ENCODE results near the gene DVL1. TPM values are rescaled to one million over a fixed set of nuclear protein-coding genes. Genes with fewer than 3 reads are reported as not detected.
"Not testable (repeated sequence)": the region's sequence is repeated elsewhere in the genome, so short reads cannot be mapped to it uniquely, and the experiment has no call there.

Gene DVL1
- polyA plus RNA-seq, 1 donor: 45.4 TPM

DNA sequence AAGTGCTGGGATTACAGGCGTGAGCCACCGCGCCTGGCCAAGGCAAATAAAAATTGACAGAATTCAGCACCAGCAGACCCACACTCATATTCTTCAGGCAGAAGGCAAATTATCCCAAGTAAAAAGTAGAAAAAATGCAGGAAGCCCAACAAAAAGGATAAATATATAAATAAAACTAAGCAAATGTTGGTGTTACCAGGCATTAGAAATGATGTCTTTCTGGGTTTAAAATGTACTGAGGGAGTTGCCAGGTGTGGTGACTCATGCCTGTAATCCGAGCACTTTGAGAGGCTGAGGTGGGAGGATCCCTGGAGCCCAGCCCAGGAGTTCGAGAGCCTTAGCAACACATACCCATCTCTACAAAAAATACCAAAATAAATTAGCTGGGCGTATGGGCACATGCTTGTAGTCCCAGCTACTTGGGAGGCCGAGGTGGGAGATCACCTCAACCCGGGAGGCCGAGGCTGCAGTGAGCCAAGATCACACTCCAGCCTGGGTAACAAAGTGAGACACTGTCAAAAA, 31.0 kb downstream of the DVL1 start:
- Histone ChIP-seq H3K4me1 (ENCODE audit: control insufficient read depth, insufficient read depth, low read length) (peaks cover 3% of the 10 kb centered on the region), H3K4me3 (ENCODE audit: low read length) (no peak overlapping the region)
- no CpG with 5 or more reads among the region's 9 CpGs for WGBS (ENCODE audit: insufficient coverage, low lambda C conversion rate)

DNA sequence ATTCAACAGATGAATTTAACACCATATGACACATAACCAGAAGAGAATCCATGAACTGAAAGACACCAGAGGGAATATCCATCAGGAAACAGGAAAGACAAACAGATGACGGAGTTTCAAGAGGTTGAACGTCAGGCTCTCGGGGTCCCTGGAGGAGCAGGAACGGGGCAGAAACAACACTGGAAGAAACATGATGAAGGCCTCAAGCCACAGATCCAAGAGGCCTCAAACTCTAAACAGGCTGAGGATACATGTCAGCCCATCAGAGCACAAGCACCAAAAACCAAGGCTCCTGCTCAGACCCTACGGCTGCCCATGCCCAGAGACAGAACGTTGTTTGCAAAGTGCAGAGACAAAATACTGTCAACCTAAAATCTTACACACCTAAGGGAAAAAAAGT, 31.8 kb downstream of the DVL1 start:
- WGBS (ENCODE audit: insufficient coverage, low lambda C conversion rate): no CpG with 5 or more reads among the region's 6 CpGs
- no peak overlapping the region for H3K4me3 ChIP-seq (ENCODE audit: low read length)

More for the DNA sequence above, 31.0 kb downstream of the DVL1 start:
- no peaks in the 10 kb centered on the region for H3K9me3 ChIP-seq (ENCODE audit: control insufficient read depth, low read depth, low read length)
- no peaks in the 10 kb centered on the region for H3K27me3 ChIP-seq (ENCODE audit: control insufficient read depth, insufficient read depth, low read length)
- peaks cover 65% of the 10 kb centered on the region for H3K36me3 ChIP-seq (ENCODE audit: control insufficient read depth, insufficient read depth, low read length)
- DNase-seq: no peak
- H3K27ac ChIP-seq (ENCODE audit: low read length): no peak overlapping the region

GRCh38 chr1:1316199-1316598, 33.0 kb downstream of the DVL1 start:
- H3K4me3 ChIP-seq (ENCODE audit: low read length); H3K9me3 ChIP-seq (ENCODE audit: control insufficient read depth, low read depth, low read length); H3K4me1 ChIP-seq (ENCODE audit: control insufficient read depth, insufficient read depth, low read length); H3K27ac ChIP-seq (ENCODE audit: low read length); H3K27me3 ChIP-seq (ENCODE audit: control insufficient read depth, insufficient read depth, low read length); DNase-seq: not testable (repeated sequence)
- H3K36me3 ChIP-seq (ENCODE audit: control insufficient read depth, insufficient read depth, low read length): peaks cover 76% of the 10 kb centered on the region
- WGBS (ENCODE audit: insufficient coverage, low lambda C conversion rate): no CpG with 5 or more reads among the region's 8 CpGs

More for the DNA sequence above, 31.8 kb downstream of the DVL1 start:
- peaks cover 73% of the 10 kb centered on the region for H3K36me3 ChIP-seq (ENCODE audit: control insufficient read depth, insufficient read depth, low read length)
- DNase-seq: no peak
- H3K9me3 ChIP-seq (ENCODE audit: control insufficient read depth, low read depth, low read length): no peaks in the 10 kb centered on the region
- H3K27ac ChIP-seq (ENCODE audit: low read length): no peak overlapping the region
- H3K4me1 ChIP-seq (ENCODE audit: control insufficient read depth, insufficient read depth, low read length): no peaks in the 10 kb centered on the region
- H3K27me3 ChIP-seq (ENCODE audit: control insufficient read depth, insufficient read depth, low read length): no peaks in the 10 kb centered on the region

- DNase-seq: no peak
- H3K4me3 ChIP-seq (ENCODE audit: low read length): no peak overlapping the region
- 28% methylated on average over 4 of the region's 26 CpGs for WGBS (ENCODE audit: insufficient coverage, low lambda C conversion rate)
- no peaks in the 10 kb centered on the region for H3K4me1 ChIP-seq (ENCODE audit: control insufficient read depth, insufficient read depth, low read length)
- H3K27ac ChIP-seq (ENCODE audit: low read length): no peak overlapping the region
- H3K27me3 ChIP-seq (ENCODE audit: control insufficient read depth, insufficient read depth, low read length): no peaks in the 10 kb centered on the region
- H3K36me3 ChIP-seq (ENCODE audit: control insufficient read depth, insufficient read depth, low read length): peaks cover 76% of the 10 kb centered on the region
- H3K9me3 ChIP-seq (ENCODE audit: control insufficient read depth, low read depth, low read length): no peaks in the 10 kb centered on the region
These were observed 33.7 kb downstream of the DVL1 start for GRCh38 chr1:1315435-1315954.

GRCh38 chr1:1314678-1315335, 34.4 kb downstream of the DVL1 start:
- WGBS (ENCODE audit: insufficient coverage, low lambda C conversion rate): no CpG with 5 or more reads among the region's 23 CpGs
- DNase-seq: no peak
- peaks cover 76% of the 10 kb centered on the region for H3K36me3 ChIP-seq (ENCODE audit: control insufficient read depth, insufficient read depth, low read length)
- peaks cover 6% of the 10 kb centered on the region for H3K4me1 ChIP-seq (ENCODE audit: control insufficient read depth, insufficient read depth, low read length)
- H3K9me3 ChIP-seq (ENCODE audit: control insufficient read depth, low read depth, low read length): no peaks in the 10 kb centered on the region
- no peak overlapping the region for H3K27ac ChIP-seq (ENCODE audit: low read length)
- no peaks in the 10 kb centered on the region for H3K27me3 ChIP-seq (ENCODE audit: control insufficient read depth, insufficient read depth, low read length)
- no peak overlapping the region for H3K4me3 ChIP-seq (ENCODE audit: low read length)

GRCh38 chr1:1314237-1314586, 35.0 kb downstream of the DVL1 start:
- WGBS (ENCODE audit: insufficient coverage, low lambda C conversion rate): no CpG with 5 or more reads among the region's 15 CpGs
- no peak overlapping the region for H3K27ac ChIP-seq (ENCODE audit: low read length)
- peaks cover 4% of the 10 kb centered on the region for H3K9me3 ChIP-seq (ENCODE audit: control insufficient read depth, low read depth, low read length)
- H3K27me3 ChIP-seq (ENCODE audit: control insufficient read depth, insufficient read depth, low read length): no peaks in the 10 kb centered on the region
- peaks cover 8% of the 10 kb centered on the region for H3K4me1 ChIP-seq (ENCODE audit: control insufficient read depth, insufficient read depth, low read length)
- DNase-seq: no peak
- peaks cover 70% of the 10 kb centered on the region for H3K36me3 ChIP-seq (ENCODE audit: control insufficient read depth, insufficient read depth, low read length)
- H3K4me3 ChIP-seq (ENCODE audit: low read length): no peak overlapping the region

- no CpG with 5 or more reads among the region's 37 CpGs for WGBS (ENCODE audit: insufficient coverage, low lambda C conversion rate)
- Histone ChIP-seq H3K9me3 (ENCODE audit: control insufficient read depth, low read depth, low read length) (peaks cover 4% of the 10 kb centered on the region), H3K4me3 (ENCODE audit: low read length) (no peak overlapping the region), H3K27ac (ENCODE audit: low read length) (no peak overlapping the region), H3K27me3 (ENCODE audit: control insufficient read depth, insufficient read depth, low read length) (no peaks in the 10 kb centered on the region), H3K4me1 (ENCODE audit: control insufficient read depth, insufficient read depth, low read length) (peaks cover 8% of the 10 kb centered on the region), H3K36me3 (ENCODE audit: control insufficient read depth, insufficient read depth, low read length) (peaks cover 64% of the 10 kb centered on the region)
- no peak for DNase-seq
These were observed 35.5 kb downstream of the DVL1 start for GRCh38 chr1:1313500-1314236.

GRCh38 chr1:1312450-1313314, 36.5 kb downstream of the DVL1 start:
- WGBS (ENCODE audit: insufficient coverage, low lambda C conversion rate): no CpG with 5 or more reads among the region's 49 CpGs
- peaks cover 8% of the 10 kb centered on the region for H3K4me1 ChIP-seq (ENCODE audit: control insufficient read depth, insufficient read depth, low read length)
- H3K27ac ChIP-seq (ENCODE audit: low read length): no peak overlapping the region
- H3K9me3 ChIP-seq (ENCODE audit: control insufficient read depth, low read depth, low read length): peaks cover 4% of the 10 kb centered on the region
- DNase-seq: no peak
- no peaks in the 10 kb centered on the region for H3K27me3 ChIP-seq (ENCODE audit: control insufficient read depth, insufficient read depth, low read length)
- no peak overlapping the region for H3K4me3 ChIP-seq (ENCODE audit: low read length)
- H3K36me3 ChIP-seq (ENCODE audit: control insufficient read depth, insufficient read depth, low read length): peaks cover 61% of the 10 kb centered on the region

DNA sequence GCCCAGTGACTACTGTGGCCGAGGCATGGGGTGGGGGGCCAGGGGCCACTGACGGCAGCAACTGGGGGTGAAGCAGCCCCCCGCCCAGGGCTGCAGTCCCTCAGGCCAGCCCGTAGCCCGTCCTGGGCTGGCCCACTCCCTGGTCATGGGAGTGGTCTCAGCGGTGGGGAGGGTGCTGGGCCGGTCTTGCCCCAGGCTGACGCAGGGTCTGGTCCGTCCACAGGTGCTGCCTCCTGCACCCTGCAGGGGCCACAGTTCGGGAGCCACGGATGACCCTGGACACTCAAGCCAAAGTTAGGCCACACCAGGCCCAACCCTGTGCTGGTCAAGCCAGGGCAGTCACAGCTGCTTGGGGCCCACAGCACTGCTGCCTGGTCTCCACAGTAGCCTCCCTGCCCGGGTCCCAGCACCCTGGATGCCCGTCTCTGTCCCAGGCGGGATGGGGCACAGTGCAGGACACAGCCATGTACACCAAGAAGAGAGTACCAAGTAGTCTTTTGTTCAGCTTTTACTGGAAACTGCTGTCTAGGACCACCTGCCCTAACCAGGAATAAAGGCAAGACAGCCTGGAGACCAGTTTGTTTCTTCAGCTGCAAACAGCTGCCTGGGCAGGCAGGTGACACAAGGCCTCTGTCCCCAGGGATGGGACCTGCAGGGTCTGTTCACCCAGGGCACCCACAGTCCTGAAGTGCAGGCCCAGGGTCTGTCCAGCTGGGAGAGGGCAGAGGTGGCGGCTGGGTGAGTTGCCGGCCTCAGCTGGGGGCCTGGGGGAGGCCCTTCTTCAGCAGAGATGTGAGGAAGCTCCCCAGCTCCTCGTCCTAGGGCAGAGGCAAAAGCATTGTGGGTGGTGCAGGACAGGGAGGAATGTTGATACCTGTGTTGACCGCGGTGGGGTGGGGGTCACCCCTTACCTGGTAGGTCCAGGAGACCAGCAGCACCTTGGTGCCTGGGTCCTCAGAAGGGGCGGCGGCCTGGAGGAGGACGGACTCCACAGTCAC, 37.8 kb downstream of the DVL1 start:
- no CpG with 5 or more reads among the region's 22 CpGs for WGBS (ENCODE audit: insufficient coverage, low lambda C conversion rate)

More for the DNA sequence above, 37.8 kb downstream of the DVL1 start:
- Histone ChIP-seq H3K9me3 (ENCODE audit: control insufficient read depth, low read depth, low read length) (peaks cover 4% of the 10 kb centered on the region), H3K36me3 (ENCODE audit: control insufficient read depth, insufficient read depth, low read length) (peaks cover 55% of the 10 kb centered on the region), H3K4me1 (ENCODE audit: control insufficient read depth, insufficient read depth, low read length) (peaks cover 12% of the 10 kb centered on the region), H3K27me3 (ENCODE audit: control insufficient read depth, insufficient read depth, low read length) (no peaks in the 10 kb centered on the region), H3K27ac (ENCODE audit: low read length) (no peak overlapping the region), H3K4me3 (ENCODE audit: low read length) (no peak overlapping the region)
- DNase-seq: no peak

Data from large intestine (tissue), 3 donors.